GM12878 (cell line): ENCODE results near the gene TGM5.

ENCODE experiments used
- ETV6 ChIP-seq, 2 experiments: fragments of 450-650 bp in 1 of 2; IDR thresholded peaks in 1 of 2; conservative IDR thresholded peaks in 1 of 2; 2 replicates each; pipeline ENCODE4 v1.6.1; 2014; ENCODE audit warnings: antibody characterized with exemption in 1 of 2, borderline replicate concordance in 1 of 2, low read depth in 1 of 2, mild to moderate bottlenecking in 1 of 2, moderate library complexity in 1 of 2
- EZH2 ChIP-seq: IDR thresholded peaks from 2 replicates; pipeline ENCODE4 v1.6.1; 2012; ENCODE audit warnings: low read depth, mild to moderate bottlenecking, control low read depth, inconsistent platforms, low read length, borderline replicate concordance; ENCODE audit not compliant: control insufficient read depth
- HDAC6 ChIP-seq: fragments of 200-600 bp; sonication (generic); IDR thresholded peaks from one replicate; pipeline ENCODE4 v1.8.0; 2017; ENCODE audit warnings: antibody characterized with exemption; ENCODE audit not compliant: unreplicated experiment
- KAT2A ChIP-seq: conservative IDR thresholded peaks from 2 replicates; pipeline ENCODE4 v1.6.1; 2011; ENCODE audit warnings: low read depth, low read length; ENCODE audit not compliant: control insufficient read depth
- NFIC ChIP-seq: IDR thresholded peaks from 2 replicates; pipeline ENCODE4 v1.6.1; 2012; ENCODE audit warnings: low read depth, mild to moderate bottlenecking, inconsistent platforms, low read length, moderate library complexity
- NR2C2 ChIP-seq: IDR thresholded peaks from 2 replicates; pipeline ENCODE4 v1.6.1; 2011; ENCODE audit warnings: borderline replicate concordance, low read depth; ENCODE audit not compliant: control insufficient read depth, insufficient read length
- POLR2A ChIP-seq: IDR thresholded peaks from 2 replicates; pipeline ENCODE4 v1.6.1; 2011; ENCODE audit warnings: low read depth, mild to moderate bottlenecking, low read length
- POLR2AphosphoS5 ChIP-seq: IDR thresholded peaks from 2 replicates; pipeline ENCODE4 v1.6.1; 2011; ENCODE audit warnings: mild to moderate bottlenecking, low read length, inconsistent platforms
- SMC3 ChIP-seq: IDR thresholded peaks from 2 replicates; pipeline ENCODE4 v1.6.1; 2011; ENCODE audit warnings: low read length, improper control_type of control experiment, borderline replicate concordance
- TF ChIP-seq, protein P1 (sequence below), 3 experiments: IDR thresholded peaks in 2 of 3; conservative IDR thresholded peaks in 1 of 3; 2 replicates each; pipeline ENCODE4 v1.5.1; 2011; ENCODE audit warnings: low read depth in 3 of 3, low read length in 3 of 3, mild to moderate bottlenecking in 3 of 3, control low read depth in 2 of 3, moderate library complexity in 2 of 3, inconsistent platforms in 1 of 3, mixed read lengths in 1 of 3; ENCODE audit not compliant: control insufficient read depth in 2 of 3, insufficient read depth in 1 of 3; ENCODE audit errors: extremely low read depth in 1 of 3
- TF ChIP-seq, protein P2 (sequence below): fragments of 150-350 bp; IDR thresholded peaks from 2 replicates; pipeline ENCODE4 v1.6.1; 2016; ENCODE audit warnings: low read depth, low read length
- TF ChIP-seq, protein P3 (sequence below): fragments of 450-650 bp; formaldehyde crosslinking; IDR thresholded peaks from 2 replicates; pipeline ENCODE4 v1.4.0; 2022; ENCODE audit warnings: mild to moderate bottlenecking, moderate library complexity
- TF ChIP-seq, protein P4 (sequence below): IDR thresholded peaks from 2 replicates; pipeline ENCODE4 v1.6.1; 2011; ENCODE audit warnings: low read depth, mild to moderate bottlenecking, low read length, moderate library complexity, borderline replicate concordance; ENCODE audit errors: extremely low read depth

DNA sequence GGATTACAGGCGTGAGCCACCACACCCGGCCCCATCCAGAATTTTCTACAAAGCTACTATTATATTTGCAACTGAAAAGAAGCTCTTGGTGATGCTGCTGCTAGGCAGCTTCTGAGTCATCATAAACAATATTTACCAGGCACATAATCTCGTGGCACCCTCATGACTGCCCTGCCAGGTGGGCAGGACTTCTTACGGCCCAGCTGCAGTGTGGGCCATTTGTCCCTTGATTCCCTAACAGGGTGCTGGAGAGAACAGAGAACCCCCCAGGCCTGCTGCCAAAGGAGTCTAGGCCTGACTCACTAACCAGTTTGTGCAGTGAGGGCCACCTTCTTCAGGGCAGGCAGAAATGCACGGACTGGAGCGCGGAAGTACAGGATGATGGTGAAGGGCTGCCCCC lies 50.8 kb downstream of the TGM5 start:
- no peak for TF ChIP-seq ETV6 (conservative IDR thresholded peaks at IDR 0.05 in 1 of 2, IDR thresholded peaks at IDR 0.05 in 1 of 2; ENCODE audit: borderline replicate concordance in 1 of 2, low read depth in 1 of 2)
- TF ChIP-seq KAT2A = no peak
- no peak for TF ChIP-seq HDAC6
- TF ChIP-seq EZH2 = no peak
- TF ChIP-seq, protein P1, sequence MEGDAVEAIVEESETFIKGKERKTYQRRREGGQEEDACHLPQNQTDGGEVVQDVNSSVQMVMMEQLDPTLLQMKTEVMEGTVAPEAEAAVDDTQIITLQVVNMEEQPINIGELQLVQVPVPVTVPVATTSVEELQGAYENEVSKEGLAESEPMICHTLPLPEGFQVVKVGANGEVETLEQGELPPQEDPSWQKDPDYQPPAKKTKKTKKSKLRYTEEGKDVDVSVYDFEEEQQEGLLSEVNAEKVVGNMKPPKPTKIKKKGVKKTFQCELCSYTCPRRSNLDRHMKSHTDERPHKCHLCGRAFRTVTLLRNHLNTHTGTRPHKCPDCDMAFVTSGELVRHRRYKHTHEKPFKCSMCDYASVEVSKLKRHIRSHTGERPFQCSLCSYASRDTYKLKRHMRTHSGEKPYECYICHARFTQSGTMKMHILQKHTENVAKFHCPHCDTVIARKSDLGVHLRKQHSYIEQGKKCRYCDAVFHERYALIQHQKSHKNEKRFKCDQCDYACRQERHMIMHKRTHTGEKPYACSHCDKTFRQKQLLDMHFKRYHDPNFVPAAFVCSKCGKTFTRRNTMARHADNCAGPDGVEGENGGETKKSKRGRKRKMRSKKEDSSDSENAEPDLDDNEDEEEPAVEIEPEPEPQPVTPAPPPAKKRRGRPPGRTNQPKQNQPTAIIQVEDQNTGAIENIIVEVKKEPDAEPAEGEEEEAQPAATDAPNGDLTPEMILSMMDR (IDR thresholded peaks at IDR 0.05 in 2 of 3, conservative IDR thresholded peaks at IDR 0.05 in 1 of 3; ENCODE audit: control insufficient read depth in 2 of 3, extremely low read depth in 1 of 3, insufficient read depth in 1 of 3, low read depth in 3 of 3, low read length in 3 of 3) = no peak
- no peak for TF ChIP-seq POLR2A
- TF ChIP-seq POLR2AphosphoS5 = no peak
- TF ChIP-seq SMC3 = no peak
- TF ChIP-seq NR2C2 = no peak
- no peak for TF ChIP-seq NFIC
- TF ChIP-seq, protein P2, sequence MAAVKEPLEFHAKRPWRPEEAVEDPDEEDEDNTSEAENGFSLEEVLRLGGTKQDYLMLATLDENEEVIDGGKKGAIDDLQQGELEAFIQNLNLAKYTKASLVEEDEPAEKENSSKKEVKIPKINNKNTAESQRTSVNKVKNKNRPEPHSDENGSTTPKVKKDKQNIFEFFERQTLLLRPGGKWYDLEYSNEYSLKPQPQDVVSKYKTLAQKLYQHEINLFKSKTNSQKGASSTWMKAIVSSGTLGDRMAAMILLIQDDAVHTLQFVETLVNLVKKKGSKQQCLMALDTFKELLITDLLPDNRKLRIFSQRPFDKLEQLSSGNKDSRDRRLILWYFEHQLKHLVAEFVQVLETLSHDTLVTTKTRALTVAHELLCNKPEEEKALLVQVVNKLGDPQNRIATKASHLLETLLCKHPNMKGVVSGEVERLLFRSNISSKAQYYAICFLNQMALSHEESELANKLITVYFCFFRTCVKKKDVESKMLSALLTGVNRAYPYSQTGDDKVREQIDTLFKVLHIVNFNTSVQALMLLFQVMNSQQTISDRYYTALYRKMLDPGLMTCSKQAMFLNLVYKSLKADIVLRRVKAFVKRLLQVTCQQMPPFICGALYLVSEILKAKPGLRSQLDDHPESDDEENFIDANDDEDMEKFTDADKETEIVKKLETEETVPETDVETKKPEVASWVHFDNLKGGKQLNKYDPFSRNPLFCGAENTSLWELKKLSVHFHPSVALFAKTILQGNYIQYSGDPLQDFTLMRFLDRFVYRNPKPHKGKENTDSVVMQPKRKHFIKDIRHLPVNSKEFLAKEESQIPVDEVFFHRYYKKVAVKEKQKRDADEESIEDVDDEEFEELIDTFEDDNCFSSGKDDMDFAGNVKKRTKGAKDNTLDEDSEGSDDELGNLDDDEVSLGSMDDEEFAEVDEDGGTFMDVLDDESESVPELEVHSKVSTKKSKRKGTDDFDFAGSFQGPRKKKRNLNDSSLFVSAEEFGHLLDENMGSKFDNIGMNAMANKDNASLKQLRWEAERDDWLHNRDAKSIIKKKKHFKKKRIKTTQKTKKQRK = no peak
- TF ChIP-seq, protein P3, sequence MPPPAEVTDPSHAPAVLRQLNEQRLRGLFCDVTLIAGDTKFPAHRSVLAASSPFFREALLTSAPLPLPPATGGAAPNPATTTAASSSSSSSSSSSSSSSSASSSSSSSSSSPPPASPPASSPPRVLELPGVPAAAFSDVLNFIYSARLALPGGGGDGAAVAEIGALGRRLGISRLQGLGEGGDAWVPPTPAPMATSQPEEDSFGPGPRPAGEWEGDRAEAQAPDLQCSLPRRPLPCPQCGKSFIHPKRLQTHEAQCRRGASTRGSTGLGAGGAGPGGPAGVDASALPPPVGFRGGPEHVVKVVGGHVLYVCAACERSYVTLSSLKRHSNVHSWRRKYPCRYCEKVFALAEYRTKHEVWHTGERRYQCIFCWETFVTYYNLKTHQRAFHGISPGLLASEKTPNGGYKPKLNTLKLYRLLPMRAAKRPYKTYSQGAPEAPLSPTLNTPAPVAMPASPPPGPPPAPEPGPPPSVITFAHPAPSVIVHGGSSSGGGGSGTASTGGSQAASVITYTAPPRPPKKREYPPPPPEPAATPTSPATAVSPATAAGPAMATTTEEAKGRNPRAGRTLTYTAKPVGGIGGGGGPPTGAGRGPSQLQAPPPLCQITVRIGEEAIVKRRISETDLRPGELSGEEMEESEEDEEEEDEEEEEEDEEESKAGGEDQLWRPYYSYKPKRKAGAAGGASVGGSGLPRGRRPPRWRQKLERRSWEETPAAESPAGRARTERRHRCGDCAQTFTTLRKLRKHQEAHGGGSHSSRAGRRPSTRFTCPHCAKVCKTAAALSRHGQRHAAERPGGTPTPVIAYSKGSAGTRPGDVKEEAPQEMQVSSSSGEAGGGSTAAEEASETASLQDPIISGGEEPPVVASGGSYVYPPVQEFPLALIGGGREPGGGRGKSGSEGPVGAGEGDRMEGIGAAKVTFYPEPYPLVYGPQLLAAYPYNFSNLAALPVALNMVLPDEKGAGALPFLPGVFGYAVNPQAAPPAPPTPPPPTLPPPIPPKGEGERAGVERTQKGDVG (CRISPR knock-in tag) = no peak
- TF ChIP-seq, protein P4, sequence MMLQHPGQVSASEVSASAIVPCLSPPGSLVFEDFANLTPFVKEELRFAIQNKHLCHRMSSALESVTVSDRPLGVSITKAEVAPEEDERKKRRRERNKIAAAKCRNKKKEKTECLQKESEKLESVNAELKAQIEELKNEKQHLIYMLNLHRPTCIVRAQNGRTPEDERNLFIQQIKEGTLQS = no peak
